Measurements from ENCODE around the gene SLC8A2.

The SLC8A2 gene

GRCh38 chr19:47445527-47445926, 26.2 kb downstream of the SLC8A2 start:
- DNase-seq, result no peak
- Histone ChIP-seq H3K4me3 (ENCODE audit: insufficient read depth, low read depth, low read length, poor library complexity, severe bottlenecking) (peak overlapping the region; percentile 4), H3K36me3 (ENCODE audit: control insufficient read depth, insufficient read depth, low read length) (no peaks in the 10 kb centered on the region), H3K27me3 (replicated peaks; ENCODE audit: control insufficient read depth, insufficient read depth, low read length, poor library complexity, severe bottlenecking) (peaks cover 31% of the 10 kb centered on the region), H3K4me1 (ENCODE audit: control insufficient read depth, insufficient read depth, low read length, poor library complexity, severe bottlenecking) (peaks cover 45% of the 10 kb centered on the region), H3K27ac (ENCODE audit: insufficient read depth, low read length, poor library complexity, severe bottlenecking) (no peak overlapping the region), H3K9me3 (ENCODE audit: control insufficient read depth, low read length) (no peaks in the 10 kb centered on the region)

GRCh38 chr19:47444388-47444821, 27.3 kb downstream of the SLC8A2 start:
- peak in 1 of 3 donors; percentile 19 for DNase-seq
- peaks cover 45% of the 10 kb centered on the region for H3K4me1 ChIP-seq (ENCODE audit: control insufficient read depth, insufficient read depth, low read length, poor library complexity, severe bottlenecking)
- no peak overlapping the region for H3K4me3 ChIP-seq (ENCODE audit: insufficient read depth, low read depth, low read length, poor library complexity, severe bottlenecking)
- peaks cover 31% of the 10 kb centered on the region for H3K27me3 ChIP-seq (replicated peaks; ENCODE audit: control insufficient read depth, insufficient read depth, low read length, poor library complexity, severe bottlenecking)
- H3K27ac ChIP-seq (ENCODE audit: insufficient read depth, low read length, poor library complexity, severe bottlenecking), result no peak overlapping the region
- no peaks in the 10 kb centered on the region for H3K9me3 ChIP-seq (ENCODE audit: control insufficient read depth, low read length)
- no peaks in the 10 kb centered on the region for H3K36me3 ChIP-seq (ENCODE audit: control insufficient read depth, insufficient read depth, low read length)

GRCh38 chr19:47443331-47443730, 28.4 kb downstream of the SLC8A2 start:
- H3K27ac ChIP-seq (ENCODE audit: insufficient read depth, low read length, poor library complexity, severe bottlenecking), result no peak overlapping the region
- no peak overlapping the region for H3K4me3 ChIP-seq (ENCODE audit: insufficient read depth, low read depth, low read length, poor library complexity, severe bottlenecking)
- peaks cover 31% of the 10 kb centered on the region for H3K27me3 ChIP-seq (replicated peaks; ENCODE audit: control insufficient read depth, insufficient read depth, low read length, poor library complexity, severe bottlenecking)
- no peaks in the 10 kb centered on the region for H3K36me3 ChIP-seq (ENCODE audit: control insufficient read depth, insufficient read depth, low read length)
- peaks cover 45% of the 10 kb centered on the region for H3K4me1 ChIP-seq (ENCODE audit: control insufficient read depth, insufficient read depth, low read length, poor library complexity, severe bottlenecking)
- DNase-seq, result no peak
- no peaks in the 10 kb centered on the region for H3K9me3 ChIP-seq (ENCODE audit: control insufficient read depth, low read length)

- no peak overlapping the region for H3K27ac ChIP-seq (ENCODE audit: insufficient read depth, low read length, poor library complexity, severe bottlenecking)
- H3K4me3 ChIP-seq (ENCODE audit: insufficient read depth, low read depth, low read length, poor library complexity, severe bottlenecking), result no peak overlapping the region
- peaks cover 15% of the 10 kb centered on the region for H3K27me3 ChIP-seq (replicated peaks; ENCODE audit: control insufficient read depth, insufficient read depth, low read length, poor library complexity, severe bottlenecking)
- H3K9me3 ChIP-seq (ENCODE audit: control insufficient read depth, low read length), result no peaks in the 10 kb centered on the region
- H3K36me3 ChIP-seq (ENCODE audit: control insufficient read depth, insufficient read depth, low read length), result no peaks in the 10 kb centered on the region
- DNase-seq, result no peak
- peaks cover 3% of the 10 kb centered on the region for H3K4me1 ChIP-seq (ENCODE audit: control insufficient read depth, insufficient read depth, low read length, poor library complexity, severe bottlenecking)
Measured at GRCh38 chr19:47438793-47439220, 32.9 kb downstream of the SLC8A2 start.

- no peak for DNase-seq
- Histone ChIP-seq H3K9me3 (ENCODE audit: control insufficient read depth, low read length) (no peaks in the 10 kb centered on the region), H3K4me1 (ENCODE audit: control insufficient read depth, insufficient read depth, low read length, poor library complexity, severe bottlenecking) (no peaks in the 10 kb centered on the region), H3K27ac (ENCODE audit: insufficient read depth, low read length, poor library complexity, severe bottlenecking) (no peak overlapping the region), H3K4me3 (ENCODE audit: insufficient read depth, low read depth, low read length, poor library complexity, severe bottlenecking) (no peak overlapping the region), H3K36me3 (ENCODE audit: control insufficient read depth, insufficient read depth, low read length) (no peaks in the 10 kb centered on the region), H3K27me3 (replicated peaks; ENCODE audit: control insufficient read depth, insufficient read depth, low read length, poor library complexity, severe bottlenecking) (peaks cover 6% of the 10 kb centered on the region)
Measured at GRCh38 chr19:47437500-47437899, 34.2 kb downstream of the SLC8A2 start.

- Histone ChIP-seq H3K9me3 (ENCODE audit: control insufficient read depth, low read length) (no peaks in the 10 kb centered on the region), H3K36me3 (ENCODE audit: control insufficient read depth, insufficient read depth, low read length) (no peaks in the 10 kb centered on the region), H3K4me3 (ENCODE audit: insufficient read depth, low read depth, low read length, poor library complexity, severe bottlenecking) (no peak overlapping the region), H3K27me3 (replicated peaks; ENCODE audit: control insufficient read depth, insufficient read depth, low read length, poor library complexity, severe bottlenecking) (no peaks in the 10 kb centered on the region), H3K4me1 (ENCODE audit: control insufficient read depth, insufficient read depth, low read length, poor library complexity, severe bottlenecking) (no peaks in the 10 kb centered on the region), H3K27ac (ENCODE audit: insufficient read depth, low read length, poor library complexity, severe bottlenecking) (no peak overlapping the region)
- peak; percentile 62 to 79 (median 68) for DNase-seq
Measured at GRCh38 chr19:47436712-47437401, 34.8 kb downstream of the SLC8A2 start.

- Histone ChIP-seq H3K36me3 (ENCODE audit: control insufficient read depth, insufficient read depth, low read length) (no peaks in the 10 kb centered on the region), H3K27me3 (replicated peaks; ENCODE audit: control insufficient read depth, insufficient read depth, low read length, poor library complexity, severe bottlenecking) (no peaks in the 10 kb centered on the region)
- no peak for DNase-seq
Measured at GRCh38 chr19:47435883-47436417, 35.7 kb downstream of the SLC8A2 start.

GRCh38 chr19:47435196-47435595, 36.5 kb downstream of the SLC8A2 start:
- no peaks in the 10 kb centered on the region for H3K27me3 ChIP-seq (replicated peaks; ENCODE audit: control insufficient read depth, insufficient read depth, low read length, poor library complexity, severe bottlenecking)
- no peak for DNase-seq
- peaks cover 3% of the 10 kb centered on the region for H3K4me1 ChIP-seq (ENCODE audit: control insufficient read depth, insufficient read depth, low read length, poor library complexity, severe bottlenecking)
- H3K27ac ChIP-seq (ENCODE audit: insufficient read depth, low read length, poor library complexity, severe bottlenecking), result no peak overlapping the region
- no peaks in the 10 kb centered on the region for H3K9me3 ChIP-seq (ENCODE audit: control insufficient read depth, low read length)
- H3K4me3 ChIP-seq (ENCODE audit: insufficient read depth, low read depth, low read length, poor library complexity, severe bottlenecking), result no peak overlapping the region
- H3K36me3 ChIP-seq (ENCODE audit: control insufficient read depth, insufficient read depth, low read length), result no peaks in the 10 kb centered on the region

More at GRCh38 chr19:47435883-47436417, 35.7 kb downstream of the SLC8A2 start:
- Histone ChIP-seq H3K4me1 (ENCODE audit: control insufficient read depth, insufficient read depth, low read length, poor library complexity, severe bottlenecking) (no peaks in the 10 kb centered on the region), H3K27ac (ENCODE audit: insufficient read depth, low read length, poor library complexity, severe bottlenecking) (no peak overlapping the region), H3K4me3 (ENCODE audit: insufficient read depth, low read depth, low read length, poor library complexity, severe bottlenecking) (no peak overlapping the region), H3K9me3 (ENCODE audit: control insufficient read depth, low read length) (no peaks in the 10 kb centered on the region)

- Histone ChIP-seq H3K36me3 (ENCODE audit: control insufficient read depth, insufficient read depth, low read length) (no peaks in the 10 kb centered on the region), H3K27me3 (replicated peaks; ENCODE audit: control insufficient read depth, insufficient read depth, low read length, poor library complexity, severe bottlenecking) (peaks cover 4% of the 10 kb centered on the region), H3K9me3 (ENCODE audit: control insufficient read depth, low read length) (no peaks in the 10 kb centered on the region), H3K27ac (ENCODE audit: insufficient read depth, low read length, poor library complexity, severe bottlenecking) (no peak overlapping the region), H3K4me3 (ENCODE audit: insufficient read depth, low read depth, low read length, poor library complexity, severe bottlenecking) (no peak overlapping the region), H3K4me1 (ENCODE audit: control insufficient read depth, insufficient read depth, low read length, poor library complexity, severe bottlenecking) (peaks cover 14% of the 10 kb centered on the region)
- DNase-seq, result no peak
Measured at GRCh38 chr19:47434088-47434487, 37.6 kb downstream of the SLC8A2 start.

GRCh38 chr19:47433121-47433520, 38.6 kb downstream of the SLC8A2 start:
- H3K27ac ChIP-seq (ENCODE audit: insufficient read depth, low read length, poor library complexity, severe bottlenecking), result no peak overlapping the region
- peaks cover 24% of the 10 kb centered on the region for H3K4me1 ChIP-seq (ENCODE audit: control insufficient read depth, insufficient read depth, low read length, poor library complexity, severe bottlenecking)
- H3K9me3 ChIP-seq (ENCODE audit: control insufficient read depth, low read length), result no peaks in the 10 kb centered on the region
- peaks cover 9% of the 10 kb centered on the region for H3K27me3 ChIP-seq (replicated peaks; ENCODE audit: control insufficient read depth, insufficient read depth, low read length, poor library complexity, severe bottlenecking)
- H3K36me3 ChIP-seq (ENCODE audit: control insufficient read depth, insufficient read depth, low read length), result no peaks in the 10 kb centered on the region
- H3K4me3 ChIP-seq (ENCODE audit: insufficient read depth, low read depth, low read length, poor library complexity, severe bottlenecking), result no peak overlapping the region
- DNase-seq, result no peak
